ENCODE measurements around the gene KIF1A. TPM values are rescaled to one million over a fixed set of nuclear protein-coding genes. Genes with fewer than 3 reads are reported as not detected.

Gene KIF1A
- total RNA-seq (2016; rRNA removed; fragmentation: Illumina TruSeq; extraction: Trizol) (0.24 TPM in 1 of 2 replicates, not detected in the other), polyA plus RNA-seq (2011; rRNA removed) (0.01 and 0.03 TPM in 2 replicates), polyA minus RNA-seq (2011; rRNA and poly(A)+ RNA removed; ENCODE audit: low replicate concordance) (0.04 and 0.14 TPM in 2 replicates), Bru-seq, nascent RNA (percentile 1 among the genes with signal in this experiment), BruChase-seq, experiment 1, labeled RNA remaining after a 6-hour chase (percentile 10 among the genes with signal in this experiment), BruChase-seq, experiment 2, labeled RNA remaining after a 2-hour chase (percentile 7 among the genes with signal in this experiment)
- not detected in 2 replicates for total RNA-seq (2016; cell fraction: cytosol; rRNA removed; fragmentation: Illumina TruSeq; extraction: Trizol; ENCODE audit: low read depth)
- 0.13 and 0.32 TPM in 2 replicates for total RNA-seq (2016; cell fraction: insoluble cytoplasmic fraction; rRNA removed; fragmentation: Illumina TruSeq; extraction: Trizol)
- not detected in 2 replicates for total RNA-seq (2016; cell fraction: membrane; rRNA removed; fragmentation: Illumina TruSeq; extraction: Trizol)
- total RNA-seq (2016; cell fraction: nucleus; rRNA removed; fragmentation: Illumina TruSeq; extraction: Trizol) = not detected in 2 replicates
- polyA plus RNA-seq (2011; cell fraction: cytosol; rRNA removed) = 0.01 TPM in 1 of 2 replicates, not detected in the other
- polyA plus RNA-seq (2011; cell fraction: nucleus; rRNA removed) = 0.19 and 0.21 TPM in 2 replicates
- polyA plus RNA-seq (2012) = 0.19 TPM in 1 of 2 replicates, not detected in the other
- polyA plus RNA-seq (2016; cell fraction: cytosol; fragmentation: Illumina TruSeq; extraction: Trizol; ENCODE audit: low read depth) = not detected in 2 replicates
- not detected in 2 replicates for polyA plus RNA-seq (2016; cell fraction: insoluble cytoplasmic fraction; fragmentation: Illumina TruSeq; extraction: Trizol; ENCODE audit: low read depth)
- not detected in 2 replicates for polyA plus RNA-seq (2016; cell fraction: membrane; fragmentation: Illumina TruSeq; extraction: Trizol; ENCODE audit: low read depth)
- not detected in 2 replicates for polyA plus RNA-seq (2016; cell fraction: nucleus; fragmentation: Illumina TruSeq; extraction: Trizol; ENCODE audit: insufficient read depth, low read depth)
- polyA minus RNA-seq (2011; cell fraction: cytosol; rRNA and poly(A)+ RNA removed) = not detected in 2 replicates
- polyA minus RNA-seq (2011; cell fraction: nucleus; rRNA and poly(A)+ RNA removed) = 0.37 TPM in 1 of 2 replicates, not detected in the other
- long read RNA-seq, experiment 1 = 0 reads
- long read RNA-seq, experiment 2, partial matches to known transcripts = 0 of 1 reads
- long read RNA-seq, experiment 2, other reads (novel, unspliced or antisense) = 1 of 1 reads

DNA sequence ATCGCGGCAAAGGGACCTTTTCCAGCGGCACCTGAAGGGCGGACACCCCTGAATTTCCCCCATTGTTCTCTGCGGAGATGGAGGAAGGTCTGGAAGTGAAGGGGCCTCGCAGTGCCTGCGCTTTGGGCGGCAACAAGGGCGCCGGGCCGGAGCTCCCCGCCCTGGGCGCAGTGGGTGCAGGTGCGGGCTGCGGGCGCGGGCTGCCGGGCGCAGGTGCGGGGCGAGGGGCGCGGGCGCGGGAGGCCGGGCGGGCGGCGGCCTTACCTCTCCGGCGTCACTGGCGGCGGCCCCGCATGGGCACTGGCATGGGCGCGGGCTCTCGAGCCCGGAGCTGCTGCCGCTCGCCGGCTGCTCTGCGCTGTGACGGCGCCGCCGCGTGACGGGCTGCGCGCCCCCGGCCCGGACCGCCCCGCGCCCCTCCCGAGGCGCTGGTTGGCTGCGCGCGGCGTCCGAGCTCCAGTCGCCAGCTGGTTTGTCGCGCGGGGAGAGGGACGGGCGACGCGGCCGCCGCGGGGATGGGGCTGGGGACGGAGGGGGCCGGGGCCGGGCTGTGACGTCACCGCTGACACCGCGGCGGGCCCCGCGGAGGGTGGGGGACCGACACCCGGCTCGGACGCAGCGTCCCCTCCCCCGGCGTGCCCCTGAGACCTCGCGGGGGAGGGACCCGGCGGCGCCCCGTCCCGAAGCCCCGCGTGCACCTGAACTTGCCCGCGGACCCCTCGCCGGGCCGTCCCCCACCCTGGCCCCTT lies at the start of gene KIF1A:
Gene KIF1A (minus strand): TSS at position 362 of the 749 bp plus-strand sequence. CDS start 22,467 bp downstream, outside the sequence.
- ChIA-PET CTCF (ENCODE audit: low intra/inter-chr PET ratio, low total read pairs) (no interaction called here), POLR2A (no interaction called here)
- no peaks in the 10 kb centered on the region for H3K79me2 ChIP-seq (ENCODE audit: insufficient read depth, low read length)
- intact Hi-C loops (cut with micrococcal nuclease; ENCODE audit: unreplicated experiment) = no loop called here
- no peak for ATAC-seq
- H2AFZ ChIP-seq (ENCODE audit: low read length) = no peak within 1 kb of the TSS
- WGBS (ENCODE audit: low lambda C conversion rate) = 20% methylated on average over 18 of the region's 104 CpGs
- no peak within 1 kb of the TSS for H3K4me2 ChIP-seq (ENCODE audit: low read depth, low read length)
- no peaks in the 10 kb centered on the region; the same call in 1 of the 2 replicates for H4K20me1 ChIP-seq (ENCODE audit: insufficient read depth, low read length)
- H3K4me1 ChIP-seq (ENCODE audit: insufficient read depth, low read length) = no peaks in the 10 kb centered on the region
- no TSS peak for BruUV-seq (replicated peaks)
- in situ Hi-C loops (cut with HindIII; ENCODE audit: extremely low pct_ligation_motif_present, low pct_unique_long_range_greater_than_20kb) = no loop called here
- H3K36me3 ChIP-seq (replicated peaks in 1 of 2; ENCODE audit: control insufficient read depth in 1 of 2, insufficient read depth in 2 of 2, low read length in 2 of 2) = no peaks in the 10 kb centered on the region
- FAIRE-seq = no peak
- H3K4me3 ChIP-seq (replicated peaks in 1 of 3; ENCODE audit: insufficient read depth in 1 of 3, low read depth in 2 of 3, low read length in 3 of 3) = no peak within 1 kb of the TSS; a peak in 1 of 6 replicates
- H3K27me3 ChIP-seq (ENCODE audit: control insufficient read depth in 1 of 2, insufficient read depth in 2 of 2, low read length in 2 of 2) = peaks cover 24 to 73% of the 10 kb centered on the region in 2 experiments; a peak in 4 of 5 replicates
- no peak for DNase-seq (ENCODE audit: low spot score)
- H3K9ac ChIP-seq (ENCODE audit: insufficient read depth, low read depth, low read length) = no peak within 1 kb of the TSS
- no peaks in the 10 kb centered on the region for H3K9me3 ChIP-seq (ENCODE audit: low read length)
- no peak within 1 kb of the TSS for H3K27ac ChIP-seq (ENCODE audit: extremely low read length, insufficient read depth, low read length)
- TF ChIP-seq SMAD9 (CRISPR knock-in tag; IDR thresholded peaks at IDR 0.05) (no peak), GATAD1 (CRISPR knock-in tag; IDR thresholded peaks at IDR 0.05) (no peak), ZNF513 (CRISPR knock-in tag; conservative IDR thresholded peaks at IDR 0.05) (no peak), CREB1 (IDR thresholded peaks at IDR 0.05) (peak; percentile 86; the same call in 1 of the 2 replicates), CREB1 (CRISPR knock-in tag; IDR thresholded peaks at IDR 0.05) (no peak)
